A673 (cell line): ENCODE results near the gene DPP7.
"Not testable (repeated sequence)": the region's sequence is repeated elsewhere in the genome, so short reads cannot be mapped to it uniquely, and the experiment has no call there.

ENCODE experiments used
- EZH2 ChIP-seq: fragments of 200-600 bp; sonication (generic); IDR thresholded peaks from 2 replicates; pipeline ENCODE4 v1.6.1; 2017; ENCODE audit warnings: borderline replicate concordance, low read depth, mild to moderate bottlenecking, mixed read lengths, antibody characterized with exemption, low read length; ENCODE audit not compliant: poor library complexity, severe bottlenecking
- TF ChIP-seq, protein P1 (sequence below): fragments of 300-800, 200-600 bp; sonication (generic); conservative IDR thresholded peaks from 2 replicates; pipeline ENCODE4 v1.5.1; 2017; ENCODE audit warnings: low read depth, mild to moderate bottlenecking, antibody characterized with exemption, low read length, moderate library complexity, mixed read lengths

DNA sequence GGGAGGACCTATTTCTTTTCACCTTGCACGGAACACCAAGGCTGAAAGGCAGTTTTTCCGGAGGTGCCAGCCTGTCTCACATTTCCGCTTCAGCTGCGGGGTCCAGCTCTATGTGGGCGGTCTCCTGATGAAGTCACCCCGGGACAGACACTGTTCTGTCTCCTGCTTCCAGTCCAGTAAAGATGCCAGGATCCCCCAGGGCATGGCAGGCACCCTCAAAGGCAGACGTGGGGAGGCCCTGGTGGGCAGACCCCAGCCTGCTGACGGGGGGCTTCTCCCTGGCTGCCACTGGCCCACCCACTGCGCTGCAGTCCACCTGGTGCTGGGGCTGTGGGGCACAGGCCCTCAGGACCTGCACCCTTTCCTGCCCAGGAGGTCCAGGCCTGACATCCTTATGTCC is 51.7 kb downstream of the DPP7 start:
- TF ChIP-seq, protein P1, sequence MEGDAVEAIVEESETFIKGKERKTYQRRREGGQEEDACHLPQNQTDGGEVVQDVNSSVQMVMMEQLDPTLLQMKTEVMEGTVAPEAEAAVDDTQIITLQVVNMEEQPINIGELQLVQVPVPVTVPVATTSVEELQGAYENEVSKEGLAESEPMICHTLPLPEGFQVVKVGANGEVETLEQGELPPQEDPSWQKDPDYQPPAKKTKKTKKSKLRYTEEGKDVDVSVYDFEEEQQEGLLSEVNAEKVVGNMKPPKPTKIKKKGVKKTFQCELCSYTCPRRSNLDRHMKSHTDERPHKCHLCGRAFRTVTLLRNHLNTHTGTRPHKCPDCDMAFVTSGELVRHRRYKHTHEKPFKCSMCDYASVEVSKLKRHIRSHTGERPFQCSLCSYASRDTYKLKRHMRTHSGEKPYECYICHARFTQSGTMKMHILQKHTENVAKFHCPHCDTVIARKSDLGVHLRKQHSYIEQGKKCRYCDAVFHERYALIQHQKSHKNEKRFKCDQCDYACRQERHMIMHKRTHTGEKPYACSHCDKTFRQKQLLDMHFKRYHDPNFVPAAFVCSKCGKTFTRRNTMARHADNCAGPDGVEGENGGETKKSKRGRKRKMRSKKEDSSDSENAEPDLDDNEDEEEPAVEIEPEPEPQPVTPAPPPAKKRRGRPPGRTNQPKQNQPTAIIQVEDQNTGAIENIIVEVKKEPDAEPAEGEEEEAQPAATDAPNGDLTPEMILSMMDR: not testable (repeated sequence)
- TF ChIP-seq EZH2: not testable (repeated sequence)
